DND-41 (cell line): ENCODE data around the gene BCL11A.

ENCODE experiments used
- ATAC-seq: fragments of 200-7000 bp; cut with Tn5 transposase; 3 replicates; pipeline ENCODE4 v1.9.1; 2021; ENCODE audit warnings: low read depth; ENCODE audit not compliant: insufficient read depth
- DNase-seq: peaks from one replicate; pipeline ENCODE4 v3.0.0-alpha.2; 2020
- H2AFZ ChIP-seq: 2 replicates; pipeline ENCODE4 v1.6.0; 2012; ENCODE audit warnings: low read depth, low read length
- H3K27ac ChIP-seq: 2 replicates; pipeline ENCODE4 v1.5.1; 2012; ENCODE audit warnings: low read length, inconsistent platforms
- H3K27me3 ChIP-seq: fragments of 200-600 bp; sonication (generic); 2 replicates; pipeline ENCODE4 v1.6.0; 2012; ENCODE audit warnings: low read length, mild to moderate bottlenecking, inconsistent platforms; ENCODE audit not compliant: insufficient read depth, poor library complexity
- H3K36me3 ChIP-seq: 2 replicates; pipeline ENCODE4 v1.5.1; 2012; ENCODE audit warnings: low read length, inconsistent platforms; ENCODE audit not compliant: insufficient read depth
- H3K4me1 ChIP-seq: 2 replicates; pipeline ENCODE4 v1.5.1; 2012; ENCODE audit warnings: mild to moderate bottlenecking, low read length; ENCODE audit not compliant: insufficient read depth
- H3K4me2 ChIP-seq: 2 replicates; pipeline ENCODE4 v1.6.0; 2012; ENCODE audit warnings: mild to moderate bottlenecking, moderate library complexity, low read length, inconsistent platforms; ENCODE audit not compliant: insufficient read depth
- H3K4me3 ChIP-seq, 2 experiments: fragments of 200-600 bp in 1 of 2; shearing (Covaris generic) in 1 of 2; 2 replicates each; pipeline ENCODE4 v1.5.1; 2012 to 2016; ENCODE audit warnings: inconsistent platforms in 2 of 2, low read length in 2 of 2, mild to moderate bottlenecking in 2 of 2, low read depth in 1 of 2, moderate library complexity in 1 of 2
- H3K79me2 ChIP-seq: 2 replicates; pipeline ENCODE4 v1.6.0; 2012; ENCODE audit warnings: low read length, inconsistent platforms; ENCODE audit not compliant: insufficient read depth
- H3K9ac ChIP-seq: 2 replicates; pipeline ENCODE4 v1.6.0; 2012; ENCODE audit warnings: low read depth, mild to moderate bottlenecking, inconsistent platforms, low read length, moderate library complexity
- H3K9me3 ChIP-seq: 2 replicates; pipeline ENCODE4 v1.5.1; 2012; ENCODE audit warnings: low read length, moderate library complexity, mild to moderate bottlenecking, inconsistent platforms; ENCODE audit not compliant: insufficient read depth, severe bottlenecking
- H4K20me1 ChIP-seq: 2 replicates; pipeline ENCODE4 v1.6.0; 2012; ENCODE audit warnings: low read length; ENCODE audit not compliant: insufficient read depth
- CTCF ChIP-seq: IDR thresholded peaks from 2 replicates; pipeline ENCODE4 v1.5.1; 2012; ENCODE audit warnings: borderline replicate concordance, low read length, moderate library complexity, mild to moderate bottlenecking; ENCODE audit not compliant: poor library complexity, severe bottlenecking; ENCODE audit errors: extremely low read depth
- EZH2 ChIP-seq: IDR thresholded peaks from 3 replicates; pipeline ENCODE4 v1.6.1; 2012; ENCODE audit warnings: borderline replicate concordance, low read depth, mild to moderate bottlenecking, moderate library complexity, low read length, inconsistent platforms; ENCODE audit not compliant: severe bottlenecking

Gene BCL11A

GRCh38 chr2:60581433-60582282, 28.2 kb upstream of the BCL11A start:
- peak overlapping the region; percentile 49 for H3K4me2 ChIP-seq
- 0 out of 2 replicates have a peak overlapping the region, but pooled peaks have one; percentile 54 for H2AFZ ChIP-seq
- DNase-seq (peak; percentile 70), ATAC-seq (peak; percentile 95)
- H3K9me3 ChIP-seq = no peaks in the 10 kb centered on the region
- no peaks in the 10 kb centered on the region for H3K36me3 ChIP-seq
- TF ChIP-seq EZH2 (no peak), CTCF (peak; percentile 80)
- no peaks in the 10 kb centered on the region for H3K79me2 ChIP-seq
- H3K9ac ChIP-seq = no peak overlapping the region
- H3K4me1 ChIP-seq = peaks cover 7% of the 10 kb centered on the region
- no peaks in the 10 kb centered on the region for H4K20me1 ChIP-seq
- peaks cover 12% of the 10 kb centered on the region for H3K27me3 ChIP-seq
- peak overlapping the region in 1 of 2 experiments; percentile 35; a peak in 1 of 4 replicates for H3K4me3 ChIP-seq
- H3K27ac ChIP-seq = no peak overlapping the region

- Histone ChIP-seq H3K9ac (no peak overlapping the region), H3K4me1 (peaks cover 7% of the 10 kb centered on the region), H3K9me3 (no peaks in the 10 kb centered on the region), H4K20me1 (no peaks in the 10 kb centered on the region), H2AFZ (no peak overlapping the region), H3K4me3 (no peak overlapping the region), H3K27ac (no peak overlapping the region), H3K36me3 (no peaks in the 10 kb centered on the region), H3K4me2 (no peak overlapping the region), H3K79me2 (no peaks in the 10 kb centered on the region), H3K27me3 (peaks cover 26% of the 10 kb centered on the region)
- TF ChIP-seq CTCF = no peak
- TF ChIP-seq EZH2 = no peak
- DNase-seq = no peak
- ATAC-seq = no peak
Measured at GRCh38 chr2:60577682-60578283, 24.3 kb upstream of the BCL11A start.

DNA sequence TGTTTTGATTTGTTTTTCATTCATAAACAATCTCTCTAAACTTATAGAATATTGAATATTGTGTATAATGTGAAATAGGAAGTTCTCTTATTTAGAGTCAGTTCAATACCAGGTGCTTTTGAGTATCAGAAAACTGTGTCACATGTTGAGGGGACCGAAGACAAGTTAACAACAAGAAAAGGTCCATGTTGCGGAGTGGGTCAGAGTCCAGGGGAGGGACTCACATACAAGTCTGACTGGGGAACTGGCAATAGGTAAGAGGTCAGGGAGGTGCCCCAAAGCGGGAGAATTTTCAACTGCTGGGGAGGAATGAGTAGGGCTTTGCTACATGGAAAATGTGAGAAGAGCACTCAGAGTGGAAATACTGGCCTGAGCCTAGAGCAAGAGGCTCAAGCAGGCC, 19.8 kb upstream of the BCL11A start:
- Histone ChIP-seq H4K20me1 (no peaks in the 10 kb centered on the region), H3K79me2 (no peaks in the 10 kb centered on the region), H3K4me2 (no peak overlapping the region), H3K4me3 (no peak overlapping the region), H3K27ac (no peak overlapping the region), H3K4me1 (peaks cover 20% of the 10 kb centered on the region), H3K27me3 (peaks cover 48% of the 10 kb centered on the region), H3K9me3 (no peaks in the 10 kb centered on the region), H3K9ac (no peak overlapping the region), H2AFZ (no peak overlapping the region), H3K36me3 (no peaks in the 10 kb centered on the region)
- TF ChIP-seq EZH2 (no peak), CTCF (no peak)
- ATAC-seq = no peak
- DNase-seq = no peak
